ENCODE results near the gene PRKAR1B. TPM values are rescaled to one million over a fixed set of nuclear protein-coding genes. Genes with fewer than 3 reads are reported as not detected.
"Not testable (repeated sequence)": the region's sequence is repeated elsewhere in the genome, so short reads cannot be mapped to it uniquely, and the experiment has no call there.

The PRKAR1B gene
- total RNA-seq, 1 experiment from 2014 or later: 9.6 TPM

GRCh38 chr7:664402-664775 lies 62.7 kb downstream of the PRKAR1B start:
- Histone ChIP-seq H3K27ac (ENCODE audit: low read length) (no peak overlapping the region), H3K4me1 (ENCODE audit: low read length) (no peaks in the 10 kb centered on the region), H3K9me2 (replicated peaks; ENCODE audit: insufficient read depth, low read length) (no peaks in the 10 kb centered on the region), H3K4me3 (ENCODE audit: low read length) (no peak overlapping the region), H3K9ac (ENCODE audit: low read length) (no peak overlapping the region), H3K4me2 (ENCODE audit: low read depth, low read length, poor library complexity, severe bottlenecking) (no peak overlapping the region), H2AFZ (ENCODE audit: low read length) (no peak overlapping the region), H3K27me3 (ENCODE audit: low read length) (no peaks in the 10 kb centered on the region), H3K79me2 (ENCODE audit: low read length) (no peaks in the 10 kb centered on the region), H3K36me3 (ENCODE audit: insufficient read depth, low read length) (no peaks in the 10 kb centered on the region; the same call in 1 of the 2 replicates), H4K20me1 (ENCODE audit: insufficient read depth, low read depth, low read length) (no peaks in the 10 kb centered on the region), H3K9me3 (ENCODE audit: low read length) (no peaks in the 10 kb centered on the region)
- DNase-seq: no peak

GRCh38 chr7:662576-662975 lies 64.5 kb downstream of the PRKAR1B start:
- no peak overlapping the region for H3K4me3 ChIP-seq (ENCODE audit: low read length)
- H3K9me2 ChIP-seq (replicated peaks; ENCODE audit: insufficient read depth, low read length): no peaks in the 10 kb centered on the region
- no peaks in the 10 kb centered on the region for H3K36me3 ChIP-seq (ENCODE audit: insufficient read depth, low read length)
- no peak overlapping the region for H3K27ac ChIP-seq (ENCODE audit: low read length)
- no peak for DNase-seq
- H3K27me3 ChIP-seq (ENCODE audit: low read length): no peaks in the 10 kb centered on the region
- no peak overlapping the region for H2AFZ ChIP-seq (ENCODE audit: low read length)
- no peaks in the 10 kb centered on the region for H4K20me1 ChIP-seq (ENCODE audit: insufficient read depth, low read depth, low read length)
- no peaks in the 10 kb centered on the region for H3K4me1 ChIP-seq (ENCODE audit: low read length)
- H3K4me2 ChIP-seq (ENCODE audit: low read depth, low read length, poor library complexity, severe bottlenecking): no peak overlapping the region
- H3K79me2 ChIP-seq (ENCODE audit: low read length): no peaks in the 10 kb centered on the region
- H3K9ac ChIP-seq (ENCODE audit: low read length): no peak overlapping the region
- H3K9me3 ChIP-seq (ENCODE audit: low read length): no peaks in the 10 kb centered on the region

- H3K4me2 ChIP-seq (ENCODE audit: low read depth, low read length, poor library complexity, severe bottlenecking): no peak overlapping the region
- no peak overlapping the region for H3K4me3 ChIP-seq (ENCODE audit: low read length)
- peaks cover 13% of the 10 kb centered on the region for H3K9me3 ChIP-seq (ENCODE audit: low read length)
- no peaks in the 10 kb centered on the region for H4K20me1 ChIP-seq (ENCODE audit: insufficient read depth, low read depth, low read length)
- no peak overlapping the region for H3K27ac ChIP-seq (ENCODE audit: low read length)
- H3K79me2 ChIP-seq (ENCODE audit: low read length): peaks cover 14% of the 10 kb centered on the region
- DNase-seq: no peak
- H3K9me2 ChIP-seq (replicated peaks; ENCODE audit: insufficient read depth, low read length): no peaks in the 10 kb centered on the region
- no peaks in the 10 kb centered on the region for H3K27me3 ChIP-seq (ENCODE audit: low read length)
- no peaks in the 10 kb centered on the region for H3K4me1 ChIP-seq (ENCODE audit: low read length)
- peaks cover 20% of the 10 kb centered on the region for H3K36me3 ChIP-seq (ENCODE audit: insufficient read depth, low read length)
- no peak overlapping the region for H2AFZ ChIP-seq (ENCODE audit: low read length)
- no peak overlapping the region for H3K9ac ChIP-seq (ENCODE audit: low read length)
These were observed 67.1 kb downstream of the PRKAR1B start for GRCh38 chr7:659996-660395.

GRCh38 chr7:659306-659847 lies 67.7 kb downstream of the PRKAR1B start:
- Histone ChIP-seq H4K20me1 (ENCODE audit: insufficient read depth, low read depth, low read length) (no peaks in the 10 kb centered on the region), H3K9me3 (ENCODE audit: low read length) (peaks cover 13% of the 10 kb centered on the region), H3K4me1 (ENCODE audit: low read length) (no peaks in the 10 kb centered on the region), H3K27me3 (ENCODE audit: low read length) (no peaks in the 10 kb centered on the region), H2AFZ (ENCODE audit: low read length) (no peak overlapping the region), H3K9ac (ENCODE audit: low read length) (no peak overlapping the region), H3K4me2 (ENCODE audit: low read depth, low read length, poor library complexity, severe bottlenecking) (no peak overlapping the region), H3K9me2 (replicated peaks; ENCODE audit: insufficient read depth, low read length) (no peaks in the 10 kb centered on the region), H3K27ac (ENCODE audit: low read length) (no peak overlapping the region), H3K36me3 (ENCODE audit: insufficient read depth, low read length) (peaks cover 20% of the 10 kb centered on the region), H3K79me2 (ENCODE audit: low read length) (peaks cover 19% of the 10 kb centered on the region), H3K4me3 (ENCODE audit: low read length) (no peak overlapping the region)
- DNase-seq: no peak

DNA sequence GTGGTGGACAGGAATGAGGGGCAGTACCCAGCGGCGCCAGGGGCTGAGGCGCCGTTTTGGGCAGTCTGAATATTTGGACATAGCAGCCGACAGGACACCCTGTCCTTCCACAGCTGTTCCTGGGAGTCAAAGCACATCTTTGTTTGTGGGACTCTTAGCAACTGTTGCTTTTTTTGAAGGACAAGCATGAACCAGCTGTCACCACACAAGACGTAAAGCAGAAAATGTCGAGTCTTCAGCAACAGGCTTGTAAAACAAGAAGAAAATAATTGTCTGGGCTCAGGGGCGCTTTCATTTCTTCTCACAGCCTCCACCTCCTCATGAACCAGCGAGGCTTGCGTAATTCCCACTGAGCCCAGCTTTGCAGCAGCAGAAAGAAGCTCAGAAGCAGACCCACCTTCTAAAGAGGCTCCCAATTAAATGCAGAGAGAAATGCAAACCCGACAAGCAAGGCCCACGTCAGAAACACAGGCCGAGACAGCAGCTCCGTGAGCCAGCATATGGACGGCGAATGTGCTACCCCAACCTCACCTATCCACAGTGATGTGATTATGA lies 69.4 kb downstream of the PRKAR1B start:
- Histone ChIP-seq H3K36me3 (ENCODE audit: insufficient read depth, low read length) (peaks cover 33% of the 10 kb centered on the region), H3K9me2 (replicated peaks; ENCODE audit: insufficient read depth, low read length) (no peaks in the 10 kb centered on the region), H3K9me3 (ENCODE audit: low read length) (peaks cover 29% of the 10 kb centered on the region), H2AFZ (ENCODE audit: low read length) (no peak overlapping the region), H3K4me2 (ENCODE audit: low read depth, low read length, poor library complexity, severe bottlenecking) (no peak overlapping the region), H3K27me3 (ENCODE audit: low read length) (no peaks in the 10 kb centered on the region), H3K4me3 (ENCODE audit: low read length) (no peak overlapping the region), H3K27ac (ENCODE audit: low read length) (no peak overlapping the region), H4K20me1 (ENCODE audit: insufficient read depth, low read depth, low read length) (no peaks in the 10 kb centered on the region), H3K79me2 (ENCODE audit: low read length) (peaks cover 36% of the 10 kb centered on the region), H3K9ac (ENCODE audit: low read length) (no peak overlapping the region), H3K4me1 (ENCODE audit: low read length) (no peaks in the 10 kb centered on the region)
- no peak for DNase-seq

DNA sequence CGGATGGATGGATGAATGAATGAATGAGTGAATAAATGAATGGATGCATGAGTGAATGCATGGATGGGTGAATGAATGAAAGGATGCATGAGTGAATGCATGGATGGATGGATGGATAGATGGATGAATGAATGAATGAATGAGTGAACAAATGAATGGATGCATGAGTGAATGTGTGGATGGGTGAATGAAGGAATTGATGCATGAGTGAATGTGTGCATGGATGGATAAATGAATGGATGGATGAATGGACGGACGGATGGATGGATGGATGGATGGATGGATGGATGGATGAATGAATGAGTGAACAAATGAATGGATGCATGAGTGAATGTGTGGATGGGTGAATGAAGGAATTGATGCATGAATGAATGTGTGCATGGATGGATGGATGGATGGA lies 70.1 kb downstream of the PRKAR1B start:
- H3K4me2 ChIP-seq (ENCODE audit: low read depth, low read length, poor library complexity, severe bottlenecking); H3K9me2 ChIP-seq (replicated peaks; ENCODE audit: insufficient read depth, low read length); DNase-seq; H3K4me1 ChIP-seq (ENCODE audit: low read length); H3K9ac ChIP-seq (ENCODE audit: low read length); H3K4me3 ChIP-seq (ENCODE audit: low read length); H4K20me1 ChIP-seq (ENCODE audit: insufficient read depth, low read depth, low read length); H3K27ac ChIP-seq (ENCODE audit: low read length); H2AFZ ChIP-seq (ENCODE audit: low read length); H3K27me3 ChIP-seq (ENCODE audit: low read length): not testable (repeated sequence)
- Histone ChIP-seq H3K36me3 (ENCODE audit: insufficient read depth, low read length) (peaks cover 33% of the 10 kb centered on the region), H3K9me3 (ENCODE audit: low read length) (peaks cover 30% of the 10 kb centered on the region), H3K79me2 (ENCODE audit: low read length) (peaks cover 39% of the 10 kb centered on the region)

DNA sequence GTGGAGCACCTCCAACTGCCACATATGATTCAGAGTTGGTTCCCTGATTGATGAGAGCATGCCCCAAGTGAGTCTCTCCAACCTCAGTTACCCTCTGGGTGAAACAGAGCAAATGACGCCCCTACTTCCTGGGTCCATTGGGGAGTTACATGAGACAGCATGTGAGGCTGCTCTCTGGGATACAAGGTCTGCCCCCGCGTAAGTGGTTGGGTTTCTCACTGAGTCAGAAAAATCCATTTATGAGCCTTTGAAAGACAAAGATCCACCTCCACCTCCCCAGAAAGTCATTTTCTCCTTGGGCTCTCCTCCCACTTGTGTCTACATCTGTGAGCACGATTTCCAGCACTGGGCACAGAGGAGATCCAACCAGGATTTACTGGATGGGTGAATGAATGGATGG lies 71.3 kb downstream of the PRKAR1B start:
- Histone ChIP-seq H3K4me3 (ENCODE audit: low read length) (no peak overlapping the region), H3K4me2 (ENCODE audit: low read depth, low read length, poor library complexity, severe bottlenecking) (no peak overlapping the region), H3K9me2 (replicated peaks; ENCODE audit: insufficient read depth, low read length) (no peaks in the 10 kb centered on the region), H3K27me3 (ENCODE audit: low read length) (no peaks in the 10 kb centered on the region), H3K4me1 (ENCODE audit: low read length) (no peaks in the 10 kb centered on the region), H3K9me3 (ENCODE audit: low read length) (peaks cover 30% of the 10 kb centered on the region), H3K27ac (ENCODE audit: low read length) (no peak overlapping the region), H3K79me2 (ENCODE audit: low read length) (peaks cover 39% of the 10 kb centered on the region), H3K36me3 (ENCODE audit: insufficient read depth, low read length) (peaks cover 33% of the 10 kb centered on the region), H2AFZ (ENCODE audit: low read length) (no peak overlapping the region), H3K9ac (ENCODE audit: low read length) (no peak overlapping the region), H4K20me1 (ENCODE audit: insufficient read depth, low read depth, low read length) (no peaks in the 10 kb centered on the region)
- no peak for DNase-seq

- Histone ChIP-seq H3K4me2 (ENCODE audit: low read depth, low read length, poor library complexity, severe bottlenecking) (no peak overlapping the region), H3K9ac (ENCODE audit: low read length) (no peak overlapping the region), H3K4me1 (ENCODE audit: low read length) (no peaks in the 10 kb centered on the region), H3K27ac (ENCODE audit: low read length) (no peak overlapping the region), H2AFZ (ENCODE audit: low read length) (no peak overlapping the region), H3K4me3 (ENCODE audit: low read length) (no peak overlapping the region), H3K79me2 (ENCODE audit: low read length) (peaks cover 39% of the 10 kb centered on the region), H3K36me3 (ENCODE audit: insufficient read depth, low read length) (peaks cover 33% of the 10 kb centered on the region), H4K20me1 (ENCODE audit: insufficient read depth, low read depth, low read length) (no peaks in the 10 kb centered on the region), H3K9me3 (ENCODE audit: low read length) (peaks cover 30% of the 10 kb centered on the region), H3K9me2 (replicated peaks; ENCODE audit: insufficient read depth, low read length) (no peaks in the 10 kb centered on the region), H3K27me3 (ENCODE audit: low read length) (no peaks in the 10 kb centered on the region)
- no peak for DNase-seq
These were observed 73.0 kb downstream of the PRKAR1B start for GRCh38 chr7:653829-654764.

Measured in Karpas-422 (cell line).